Right renal pelvis (tissue), 4 donors: Measurements from ENCODE around the gene VMO1. TPM values are rescaled to one million over a fixed set of nuclear protein-coding genes. Genes with fewer than 3 reads are reported as not detected.
A peak's percentile ranks its signal among the peaks of the same experiment; 100 is the strongest.

Experiments used
- DNase-seq, 4 donors: peaks; one replicate each; pipeline ENCODE4 v3.0.0-alpha.2; 2013; ENCODE audit warnings: low read depth in 4 of 4, low spot score in 3 of 4, missing footprints in 1 of 4
- polyA plus RNA-seq, 4 donors: library from polyadenylated mRNA; unstranded; fragments of 120-200 nt; gene quantifications; one replicate each; pipeline ENCODE4 v1.2.1, GENCODE V29; 2013; ENCODE audit not compliant: insufficient read length in 4 of 4

The VMO1 gene
- polyA plus RNA-seq, 4 donors: 0.31 to 1.1 (median 0.42) TPM

DNA sequence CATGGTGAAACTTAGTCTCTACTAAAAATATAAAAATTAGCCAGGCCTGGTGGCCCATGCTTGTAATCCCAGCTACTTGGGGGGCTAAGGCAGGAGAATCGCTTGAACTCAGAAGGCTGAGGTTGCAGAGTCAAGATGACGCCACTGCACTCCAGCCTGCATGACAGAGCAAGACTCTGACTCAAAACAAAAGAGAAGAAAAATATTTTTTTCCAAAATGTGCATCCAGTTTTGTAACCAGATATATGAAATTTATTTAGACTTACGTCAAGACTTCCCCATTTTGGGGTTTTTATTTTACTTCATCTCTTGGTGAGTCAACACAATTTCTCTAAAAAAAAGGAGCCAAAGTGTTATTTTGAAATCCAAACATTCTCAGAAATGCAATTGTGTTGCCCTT is 20.0 kb downstream of the VMO1 start:
- DNase-seq: no peak

DNA sequence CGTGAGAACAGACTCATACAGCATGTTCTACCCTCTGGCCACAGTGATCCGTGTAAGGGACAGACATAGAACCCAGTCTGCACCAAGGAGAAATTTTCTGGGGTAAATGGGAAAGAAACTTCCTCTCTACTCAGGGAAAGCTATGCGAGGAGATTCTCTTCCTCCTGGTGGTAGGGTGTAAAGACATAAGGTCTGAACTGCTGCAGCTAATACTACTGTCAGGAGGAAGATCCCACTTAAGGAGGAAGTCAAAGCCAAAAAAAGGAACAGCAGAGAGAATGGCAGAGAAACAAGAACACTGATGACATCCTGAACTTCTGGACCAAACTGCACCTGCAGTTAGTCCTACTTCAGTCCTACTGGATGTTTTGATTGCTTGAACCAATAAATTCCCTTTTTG is 21.6 kb downstream of the VMO1 start:
- DNase-seq: no peak

DNA sequence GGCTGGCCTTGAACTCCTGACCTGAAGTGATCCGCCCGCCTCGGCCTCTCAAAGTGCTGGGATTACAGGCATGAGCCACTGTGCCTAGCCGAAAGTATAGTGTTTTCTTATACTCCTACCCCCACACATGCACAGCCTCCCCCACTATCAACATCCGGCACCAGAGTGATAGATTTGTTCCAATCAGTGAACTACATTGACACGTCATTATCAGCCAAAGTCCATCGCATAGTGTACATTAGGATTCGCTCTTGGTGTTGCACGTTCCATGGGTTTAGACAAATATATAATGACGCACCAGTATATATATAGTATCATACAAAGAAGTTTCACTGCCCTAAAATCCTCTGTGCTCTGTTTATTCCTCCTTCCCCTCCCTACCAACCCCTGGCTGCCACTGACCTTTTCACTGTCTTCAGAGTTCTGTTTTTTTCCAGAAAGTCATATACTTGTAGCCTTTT is 26.4 kb downstream of the VMO1 start:
- DNase-seq: no peak

DNA sequence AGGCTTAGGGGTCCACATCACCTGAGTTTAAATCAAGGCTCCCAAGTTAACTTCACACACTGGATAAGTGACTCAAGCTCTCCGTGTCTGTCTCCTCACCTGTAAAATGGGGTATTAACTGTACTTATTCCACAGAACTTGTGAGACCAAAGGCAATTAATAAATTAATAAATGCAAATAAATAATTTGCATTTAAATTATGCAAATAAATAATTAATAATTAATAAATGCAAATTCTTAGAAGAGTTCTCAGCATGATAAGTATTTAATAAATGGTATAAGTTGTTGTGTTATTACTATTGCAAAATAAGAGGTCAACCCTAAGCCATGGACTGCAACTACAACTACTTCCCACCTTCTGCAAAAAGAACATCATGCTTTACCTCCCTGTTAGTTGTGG is 32.8 kb downstream of the VMO1 start:
- DNase-seq: no peak

DNA sequence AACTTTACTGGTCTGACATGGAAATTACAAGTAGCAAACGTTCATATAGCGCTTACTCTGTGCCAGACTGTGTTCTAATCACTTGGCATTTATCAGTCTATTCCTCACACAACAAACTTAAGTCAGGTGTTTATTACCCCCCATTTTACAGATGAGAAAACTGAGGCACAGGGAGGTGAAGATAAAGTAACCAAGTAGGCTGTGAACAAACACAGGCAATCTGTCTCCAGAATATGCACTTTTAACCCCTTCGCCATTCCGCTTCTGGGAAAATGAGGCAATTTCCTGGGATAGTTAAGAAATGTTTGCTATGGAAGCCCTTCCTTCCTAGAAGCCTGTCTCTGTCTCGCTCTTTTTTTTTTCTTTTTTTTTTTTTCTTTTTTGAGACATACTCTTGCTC is 34.2 kb downstream of the VMO1 start:
- no peak for DNase-seq

DNA sequence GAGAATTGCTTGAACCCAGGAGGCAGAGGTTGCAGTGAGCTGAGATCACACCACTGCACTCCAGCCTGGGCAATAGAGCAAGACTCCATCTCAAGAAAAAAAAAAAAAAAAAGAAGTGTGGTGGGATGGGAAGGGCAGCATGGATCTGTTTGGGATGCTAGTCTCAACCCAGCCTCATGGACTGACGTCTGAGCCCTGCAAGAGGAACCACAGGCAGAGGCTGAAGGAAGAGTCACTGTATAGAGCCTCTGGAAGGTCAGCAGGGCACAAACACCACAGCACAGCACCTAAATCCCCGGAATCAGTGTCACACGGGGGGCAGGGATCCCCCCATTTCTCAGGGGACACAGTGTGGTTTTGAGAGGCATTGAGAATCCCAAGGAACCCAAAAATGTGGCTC is 35.6 kb downstream of the VMO1 start:
- DNase-seq: no peak

DNA sequence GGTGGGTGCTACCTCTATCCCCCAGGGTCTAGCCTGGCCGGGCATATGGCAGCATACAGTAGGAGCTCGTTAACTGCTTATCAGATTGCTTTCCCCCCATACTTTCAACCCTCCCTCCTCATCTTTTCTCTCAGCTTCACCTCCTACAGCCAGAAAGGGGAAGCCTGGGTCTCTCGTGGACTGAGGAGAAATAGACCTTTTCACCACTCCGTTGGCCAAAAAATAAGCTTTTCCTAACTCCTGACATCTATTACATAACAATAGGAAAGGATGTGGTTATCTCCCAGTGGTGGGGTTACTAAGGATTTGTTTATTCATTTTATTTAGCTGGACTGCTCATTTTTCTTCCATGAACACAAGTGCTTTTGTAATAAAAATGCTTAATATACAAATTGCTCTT is 37.5 kb downstream of the VMO1 start:
- no peak for DNase-seq

DNA sequence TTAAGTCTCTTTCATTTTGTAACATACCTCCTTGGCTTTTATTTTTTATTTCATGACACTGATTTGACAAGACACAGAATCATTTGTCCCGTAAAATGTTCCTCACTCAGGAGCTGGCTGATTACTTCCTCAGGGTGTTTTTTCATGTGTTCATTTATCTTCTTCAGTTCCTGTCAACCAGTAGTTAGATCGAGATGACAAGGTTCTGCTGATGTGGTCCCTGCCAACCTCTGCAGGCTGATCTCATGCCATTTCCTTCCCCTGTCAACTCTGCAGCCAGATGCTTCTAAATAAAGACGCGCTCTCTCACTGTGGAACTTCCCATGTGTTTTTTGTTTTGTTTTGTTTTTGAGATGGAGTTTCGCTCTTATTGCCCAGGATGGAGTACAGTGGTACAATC is 38.3 kb downstream of the VMO1 start:
- no peak for DNase-seq

DNA sequence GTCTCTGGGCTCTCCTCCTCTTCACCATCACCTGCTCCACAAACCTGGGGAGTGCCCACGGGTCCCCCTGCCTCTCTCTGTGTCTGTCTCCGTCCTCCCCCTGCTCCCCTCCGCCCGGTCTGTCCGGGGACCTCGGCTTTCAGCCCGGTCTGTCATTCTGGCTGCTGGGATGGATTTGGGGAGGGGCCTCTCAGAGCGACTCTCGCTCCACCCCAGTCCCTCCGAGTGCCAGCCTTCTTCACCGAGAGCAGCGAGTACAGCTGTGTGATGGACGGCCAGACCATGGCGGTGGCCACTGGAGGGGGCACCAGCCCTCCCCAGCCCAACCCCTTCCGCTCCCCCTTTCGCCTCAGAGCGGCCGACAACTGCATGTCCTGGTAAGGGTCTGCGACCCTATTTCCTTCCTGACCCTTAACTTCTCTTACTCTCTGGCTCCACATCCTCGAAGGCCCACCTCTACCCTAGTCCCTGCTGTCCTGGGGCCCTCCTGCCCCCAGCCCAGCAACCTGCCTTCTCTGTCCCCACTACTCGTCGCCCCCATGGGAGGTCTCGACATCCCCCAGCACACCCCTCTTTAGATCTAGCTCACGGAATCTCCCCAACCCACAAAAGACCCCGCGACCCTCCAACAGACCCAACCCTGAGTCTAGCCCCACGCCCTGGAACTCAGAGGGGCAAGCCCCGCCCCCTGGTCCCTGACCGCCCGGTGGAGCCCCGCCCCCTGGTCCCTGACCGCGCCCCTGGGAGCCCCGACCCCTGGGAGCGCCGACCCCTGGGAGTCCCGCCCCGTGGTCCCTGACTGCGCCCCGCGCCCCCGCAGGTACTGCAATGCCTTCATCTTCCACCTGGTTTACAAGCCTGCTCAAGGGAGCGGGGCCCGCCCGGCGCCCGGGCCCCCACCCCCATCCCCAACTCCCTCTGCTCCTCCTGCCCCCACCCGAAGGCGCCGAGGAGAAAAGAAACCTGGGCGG is 40.9 kb downstream of the VMO1 start:
- DNase-seq: no peak

DNA sequence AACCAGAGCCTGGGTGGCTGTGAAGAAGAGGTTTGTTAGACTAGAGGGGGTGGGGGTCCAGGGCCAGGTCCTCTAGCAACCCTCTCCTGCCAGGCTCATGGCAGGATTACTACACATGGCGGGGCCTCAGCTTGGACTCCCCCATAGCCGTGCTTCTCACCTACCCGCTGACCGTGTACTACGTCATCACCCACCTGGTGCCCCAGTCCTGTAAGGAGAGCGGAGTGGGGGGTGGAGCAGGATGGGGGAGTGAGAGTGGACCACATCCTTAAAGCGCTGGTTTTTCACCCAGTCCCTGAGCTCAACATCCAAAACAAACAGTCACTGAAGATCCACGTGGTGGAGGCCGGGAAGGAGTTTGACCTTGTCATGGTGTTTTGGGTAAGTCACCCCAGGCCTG is 42.3 kb downstream of the VMO1 start:
- DNase-seq: no peak

DNA sequence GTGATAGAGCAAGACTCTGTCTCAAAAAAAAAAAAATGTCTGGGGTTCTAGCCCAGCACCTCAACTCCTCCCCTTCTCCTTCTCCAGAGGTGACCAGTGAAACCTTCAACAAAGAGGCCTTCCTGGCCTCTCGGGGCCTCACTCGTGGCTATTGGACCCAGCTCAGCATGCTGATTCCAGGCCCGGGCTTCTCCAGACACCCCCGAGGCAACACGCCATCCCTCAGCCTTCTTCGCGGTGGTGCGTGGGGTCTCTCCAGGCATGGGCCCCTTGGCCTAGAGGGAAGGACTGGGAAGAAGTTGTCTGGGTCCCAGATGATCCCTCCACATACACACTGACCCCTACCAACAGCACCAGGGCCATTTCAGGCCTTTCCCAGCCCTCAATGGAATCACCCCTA is 42.9 kb downstream of the VMO1 start:
- DNase-seq: no peak

DNA sequence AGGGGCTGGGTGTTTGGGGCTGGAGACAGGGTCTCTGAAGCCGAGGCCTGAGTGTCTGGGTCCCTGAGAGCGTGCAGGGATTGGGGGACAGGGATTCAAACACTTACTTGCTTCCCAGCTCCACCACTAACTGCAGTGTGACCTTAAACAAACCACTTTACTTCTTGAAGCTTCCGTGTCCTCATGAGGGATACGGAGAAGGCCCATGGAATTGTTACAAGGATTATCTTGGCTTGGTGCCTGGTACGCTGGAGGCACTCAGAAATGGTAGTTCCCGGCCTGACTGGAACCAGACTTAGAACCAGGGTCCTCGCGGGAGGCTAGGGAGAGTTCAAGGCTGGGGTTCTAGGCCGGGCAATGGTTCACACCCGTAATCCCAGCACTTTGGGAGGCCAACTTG is 43.5 kb downstream of the VMO1 start:
- no peak for DNase-seq

DNA sequence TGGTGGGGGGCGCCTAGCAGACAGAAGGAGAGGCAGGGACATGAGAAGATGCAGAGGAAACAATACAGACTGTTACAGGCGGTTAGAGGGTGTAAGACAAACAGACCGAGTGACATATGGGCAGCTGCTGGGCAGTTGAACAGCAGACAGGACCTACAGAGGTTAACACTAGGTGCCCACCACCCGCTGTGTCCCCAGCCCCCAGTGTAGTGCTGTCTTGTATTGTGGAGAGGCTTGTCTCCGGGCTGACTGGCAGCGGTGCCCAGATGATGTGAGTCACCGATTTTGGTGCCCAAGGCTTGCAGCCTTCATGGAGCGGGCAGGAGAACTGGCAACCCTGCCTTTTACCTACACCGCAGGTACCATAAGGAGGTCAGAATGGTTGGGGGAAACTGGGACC is 44.0 kb downstream of the VMO1 start:
- no peak for DNase-seq

DNA sequence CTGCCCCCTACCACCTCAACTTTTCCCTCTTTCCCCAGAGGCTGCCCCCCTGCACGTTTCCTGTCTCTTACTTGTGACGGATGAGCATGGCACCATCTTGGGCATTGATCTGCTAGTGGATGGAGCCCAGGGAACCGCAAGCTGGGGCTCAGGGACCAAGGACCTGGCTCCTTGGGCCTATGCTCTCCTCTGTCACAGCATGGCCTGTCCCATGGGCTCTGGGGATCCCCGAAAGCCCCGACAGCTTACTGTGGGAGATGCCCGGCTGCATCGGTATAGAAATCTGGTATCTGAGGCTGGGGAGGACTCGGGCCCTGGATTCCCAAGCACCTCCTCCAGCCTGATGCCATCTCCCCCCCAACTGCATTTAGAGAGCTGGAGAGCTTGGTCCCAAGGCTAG is 44.6 kb downstream of the VMO1 start:
- no peak for DNase-seq

DNA sequence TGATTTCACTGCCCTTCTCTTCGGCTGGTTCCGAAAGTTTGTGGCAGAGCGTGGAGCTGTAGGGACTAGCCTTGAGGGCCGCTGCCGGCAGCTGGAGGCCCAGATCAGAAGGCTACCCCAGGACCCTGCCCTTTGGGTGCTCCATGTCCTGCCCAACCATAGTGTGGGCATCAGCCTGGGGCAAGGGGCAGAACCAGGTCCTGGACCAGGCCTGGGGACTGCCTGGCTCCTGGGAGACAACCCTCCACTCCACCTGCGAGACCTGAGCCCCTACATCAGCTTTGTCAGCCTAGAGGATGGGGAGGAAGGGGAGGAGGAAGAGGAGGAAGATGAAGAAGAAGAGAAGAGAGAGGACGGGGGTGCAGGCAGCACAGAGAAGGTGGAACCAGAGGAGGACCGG is 45.6 kb downstream of the VMO1 start:
- DNase-seq: no peak

DNA sequence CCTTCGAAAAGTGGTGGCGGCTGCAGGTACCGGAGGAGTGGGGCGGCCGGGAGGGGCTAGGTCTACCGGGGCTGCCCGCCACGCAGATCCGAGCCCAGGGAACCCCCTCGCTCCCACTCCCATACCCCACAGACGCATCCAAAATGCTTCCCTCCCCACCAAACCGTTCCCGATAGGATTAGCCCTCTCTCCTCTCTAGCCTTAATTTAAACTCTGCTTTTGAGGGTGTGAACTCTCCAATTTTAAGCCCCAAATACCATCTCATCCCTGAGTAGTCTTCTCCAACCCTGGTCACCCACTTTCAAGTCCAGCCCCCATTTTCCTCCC is 46.2 kb downstream of the VMO1 start:
- DNase-seq: no peak

DNA sequence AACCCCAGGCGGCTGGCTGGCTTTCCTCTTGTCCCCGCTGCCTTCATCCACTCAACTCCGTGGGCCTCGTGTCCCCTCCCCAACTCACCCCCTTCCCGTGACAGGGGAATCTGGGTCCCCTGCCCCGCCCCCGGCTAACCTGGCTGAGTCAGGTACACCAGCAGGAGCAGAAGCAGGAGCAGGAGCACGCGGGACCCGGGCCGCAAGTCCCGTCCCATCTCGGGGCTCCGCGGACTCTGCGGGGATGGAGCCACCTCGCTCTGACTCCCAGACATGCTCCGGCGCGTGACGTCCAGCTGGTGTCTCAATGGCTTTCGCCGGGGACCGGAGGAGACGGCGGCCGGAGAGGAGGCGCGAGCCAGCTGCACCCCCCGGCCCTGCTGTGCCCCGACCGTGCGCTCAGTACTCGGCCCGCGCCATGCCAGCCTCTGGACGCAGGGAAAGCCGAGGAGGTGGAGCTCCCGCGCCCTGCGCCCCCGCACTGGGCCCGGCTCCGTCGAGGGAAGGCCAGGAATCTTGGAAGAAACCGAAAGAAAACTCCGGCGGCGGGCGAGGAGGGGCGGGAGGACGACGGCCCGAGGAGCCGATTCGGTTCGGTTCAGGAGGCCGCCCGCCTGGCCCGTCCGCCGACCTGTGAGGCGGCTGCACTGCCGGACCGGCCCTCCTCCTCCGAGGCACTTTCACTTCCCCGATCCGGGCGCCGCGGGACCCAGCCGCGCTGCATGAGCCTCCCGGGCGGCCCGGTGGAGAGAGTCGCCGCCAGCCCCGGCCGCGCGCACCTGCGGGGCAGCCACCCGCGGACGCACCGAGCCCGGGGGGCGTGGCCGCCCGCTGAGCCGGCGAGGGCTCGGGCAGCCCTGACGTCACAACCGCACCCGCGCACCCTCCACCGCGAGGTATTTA is 46.8 kb downstream of the VMO1 start, which contains the start of the genes CXCL16 and ZMYND15:
CXCL16 (minus strand) TSS at position 807 of the 903 bp plus-strand sequence; CDS start at position 218, 589 bp downstream.
ZMYND15 (plus strand) TSS at position 712 of the 903 bp plus-strand sequence. CDS start 716 bp downstream, outside the sequence.
- DNase-seq: peak in 1 of 4 donors; percentile 33

DNA sequence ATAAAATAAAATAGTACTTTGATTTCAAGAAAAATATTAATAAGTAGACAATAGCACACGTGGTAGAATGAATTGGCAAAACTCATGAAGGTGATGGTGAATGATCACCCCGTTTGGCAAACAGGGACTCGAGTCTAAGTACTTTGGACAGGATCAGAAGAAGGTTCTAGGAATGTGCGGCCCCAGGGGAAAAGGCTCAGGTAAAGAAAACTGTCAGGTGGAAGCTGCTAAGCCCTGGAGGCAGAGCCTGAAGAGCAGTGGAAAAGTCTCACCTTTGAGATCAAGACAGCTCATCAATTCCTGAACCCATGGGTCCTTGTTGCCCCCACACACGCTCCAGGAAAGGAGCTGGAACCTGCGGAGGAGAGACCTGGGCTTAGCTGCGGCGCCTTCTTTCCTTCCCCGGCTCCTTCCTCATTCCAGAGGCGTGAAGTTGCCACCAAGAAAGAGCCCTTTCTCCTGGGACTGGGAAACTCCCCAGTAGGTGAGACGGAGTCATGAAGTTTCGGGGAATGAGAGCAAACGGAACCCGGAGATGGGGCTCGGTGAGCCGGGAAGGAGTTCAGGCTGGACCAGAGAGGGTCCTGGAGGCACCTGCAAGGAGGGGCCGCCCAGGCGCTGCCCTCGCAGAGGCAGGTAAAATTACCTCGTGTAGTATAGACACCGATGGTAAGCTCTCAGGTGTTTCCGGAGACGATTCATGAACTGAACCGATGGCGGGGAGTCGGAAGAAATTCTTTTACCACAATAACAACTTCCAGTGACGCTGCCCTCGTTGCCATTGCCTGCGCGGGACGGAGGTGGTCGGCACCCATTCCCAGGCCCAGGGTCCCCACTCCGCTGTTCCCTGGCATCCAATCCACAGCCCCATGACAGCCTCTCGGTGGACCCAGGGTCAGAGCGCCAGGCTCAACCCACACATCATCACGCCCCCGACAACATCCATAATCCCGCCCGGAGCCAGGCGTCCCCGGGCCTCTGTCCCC is 47.7 kb downstream of the VMO1 start:
- no peak for DNase-seq

DNA sequence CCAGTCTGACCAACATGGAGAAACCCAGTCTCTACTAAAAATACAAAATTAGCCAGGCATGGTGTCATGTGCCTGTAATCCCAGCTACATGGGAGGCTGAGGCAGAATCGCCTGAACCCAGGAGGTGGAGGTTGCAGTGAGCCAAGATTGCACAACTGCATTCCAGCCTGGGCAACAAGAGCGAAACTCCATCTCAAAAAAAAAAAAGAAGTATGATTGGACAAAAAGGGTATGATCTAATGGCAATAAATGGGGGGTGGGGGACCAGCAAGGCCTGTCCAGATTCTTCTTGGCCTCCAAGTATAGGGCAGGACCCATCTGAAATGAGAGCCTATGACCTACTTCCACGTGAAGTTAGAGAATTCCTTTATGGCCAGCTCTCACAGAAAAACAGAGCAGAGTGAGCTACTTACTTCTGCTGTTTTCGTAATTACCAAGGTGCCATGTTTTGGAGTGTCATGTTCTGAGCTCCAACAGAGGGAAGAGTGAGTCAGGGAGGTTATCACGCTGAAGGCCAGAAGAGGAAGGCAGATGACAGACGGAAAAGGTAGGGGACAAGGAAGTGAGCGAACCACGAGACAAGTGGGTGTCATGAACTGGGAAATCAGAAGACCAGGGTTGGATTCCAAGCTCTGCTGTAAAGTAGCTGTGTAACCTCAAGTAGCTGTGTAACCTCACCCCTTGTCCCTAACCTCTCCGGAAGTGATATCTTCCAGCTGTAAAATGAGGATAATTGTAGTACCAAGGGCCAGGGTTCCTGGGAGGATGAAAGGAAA is 50.1 kb downstream of the VMO1 start:
- DNase-seq: no peak
